ENCODE results near the gene WNK1.
A peak's percentile ranks its signal among the peaks of the same experiment; 100 is the strongest.
"Not testable (repeated sequence)": the region's sequence is repeated elsewhere in the genome, so short reads cannot be mapped to it uniquely, and the experiment has no call there.

Gene WNK1

DNA sequence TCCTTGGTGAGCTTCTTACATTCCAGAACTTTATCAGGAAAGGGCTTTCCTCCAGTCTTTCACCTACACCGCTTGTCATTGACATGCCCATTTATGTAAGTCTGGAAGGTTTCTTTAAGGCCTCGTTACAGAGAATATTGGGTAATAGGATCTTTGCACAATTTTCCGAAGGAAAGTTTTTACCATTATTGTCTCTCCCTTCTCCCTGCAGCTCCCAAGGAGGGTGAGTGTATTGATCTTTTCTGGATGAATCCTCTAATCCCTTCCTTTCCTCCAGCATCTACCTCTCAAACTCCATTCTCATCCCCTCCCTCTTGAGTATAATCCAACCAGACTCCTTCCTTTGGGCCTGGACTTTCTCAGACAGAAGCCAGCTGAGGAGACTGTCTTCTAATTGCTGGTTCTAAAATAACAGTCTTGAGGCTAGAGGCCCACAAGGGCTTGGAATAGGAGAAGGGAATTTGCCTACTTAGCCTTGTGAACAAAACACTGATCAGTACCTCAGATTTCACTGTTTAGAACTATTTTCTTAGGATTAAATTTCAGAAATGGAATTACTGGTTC lies 21.8 kb downstream of the WNK1 start:
- no peak for DNase-seq
- in situ Hi-C loops (cut with HindIII; ENCODE audit: low pct_ligation_motif_present, low pct_unique_long_range_greater_than_20kb, low sequenced_read_pairs), result no loop called here

- in situ Hi-C loops (cut with HindIII; ENCODE audit: low pct_ligation_motif_present, low pct_unique_long_range_greater_than_20kb, low sequenced_read_pairs); DNase-seq: not testable (repeated sequence)
Observed at GRCh38 chr12:775973-776771, 23.8 kb downstream of the WNK1 start.

DNA sequence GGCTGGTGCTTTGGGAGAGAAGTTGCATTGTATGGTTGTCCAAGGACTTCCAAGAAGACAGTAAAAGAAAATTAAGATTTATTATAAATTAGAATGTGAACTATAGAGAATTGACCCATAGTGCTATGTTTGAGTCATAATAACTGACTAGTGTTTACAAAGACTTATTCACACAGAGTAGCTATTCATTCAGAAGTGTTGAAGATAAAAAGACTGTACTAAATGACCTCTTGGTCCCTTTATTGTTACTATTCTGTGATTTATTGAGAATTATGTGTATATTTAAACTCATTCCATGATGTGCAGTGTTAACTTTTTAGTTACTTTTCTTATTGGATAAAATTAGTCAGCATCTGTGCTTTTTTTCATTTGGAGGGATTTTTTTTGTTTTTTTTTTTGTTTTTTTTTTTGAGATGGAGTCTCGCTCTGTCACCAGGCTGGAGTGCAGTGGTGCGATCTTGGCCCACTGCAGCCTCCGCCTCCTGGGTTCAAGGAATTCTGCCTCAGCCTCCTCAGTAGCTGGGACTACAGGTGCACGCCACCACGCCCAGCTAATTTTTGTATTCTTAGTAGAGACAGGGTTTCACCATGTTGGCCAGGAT lies 24.5 kb downstream of the WNK1 start:
- DNase-seq; in situ Hi-C loops (cut with HindIII; ENCODE audit: low pct_ligation_motif_present, low pct_unique_long_range_greater_than_20kb, low sequenced_read_pairs): not testable (repeated sequence)

GRCh38 chr12:777550-778047 lies 25.2 kb downstream of the WNK1 start:
- in situ Hi-C loops (cut with HindIII; ENCODE audit: low pct_ligation_motif_present, low pct_unique_long_range_greater_than_20kb, low sequenced_read_pairs), result no loop called here
- no peak for DNase-seq

GRCh38 chr12:778615-779014 lies 26.2 kb downstream of the WNK1 start:
- DNase-seq, result peak; percentile 27
- in situ Hi-C loops (cut with HindIII; ENCODE audit: low pct_ligation_motif_present, low pct_unique_long_range_greater_than_20kb, low sequenced_read_pairs), result no loop called here

GRCh38 chr12:779745-780734 lies 27.7 kb downstream of the WNK1 start:
- peak; percentile 89 for DNase-seq
- in situ Hi-C loops (cut with HindIII; ENCODE audit: low pct_ligation_motif_present, low pct_unique_long_range_greater_than_20kb, low sequenced_read_pairs), result no loop called here

GRCh38 chr12:780750-781379 lies 28.5 kb downstream of the WNK1 start:
- in situ Hi-C loops (cut with HindIII; ENCODE audit: low pct_ligation_motif_present, low pct_unique_long_range_greater_than_20kb, low sequenced_read_pairs), result no loop called here
- DNase-seq, result no peak

DNA sequence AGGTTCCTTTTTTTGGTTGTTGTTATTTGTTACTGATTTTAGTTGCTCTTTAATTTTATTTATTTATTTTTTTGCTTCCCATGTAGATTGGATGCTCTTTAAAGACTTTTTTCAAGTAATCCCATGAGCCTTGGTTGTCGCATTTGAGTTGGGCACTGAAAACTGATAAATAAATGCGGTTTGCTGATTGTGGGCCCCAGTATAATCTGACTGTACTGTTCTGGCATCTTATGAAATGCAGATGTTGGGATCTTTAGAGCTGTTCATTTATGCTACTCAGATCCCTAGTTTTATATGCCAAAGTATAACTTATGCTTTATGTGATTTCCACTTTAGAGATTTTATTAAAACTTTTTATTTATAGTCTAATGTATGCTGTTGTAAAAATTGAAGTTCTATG lies 33.3 kb downstream of the WNK1 start:
- no peak for DNase-seq
- in situ Hi-C loops (cut with HindIII; ENCODE audit: low pct_ligation_motif_present, low pct_unique_long_range_greater_than_20kb, low sequenced_read_pairs), result no loop called here

GRCh38 chr12:788288-788687 lies 35.9 kb downstream of the WNK1 start:
- in situ Hi-C loops (cut with HindIII; ENCODE audit: low pct_ligation_motif_present, low pct_unique_long_range_greater_than_20kb, low sequenced_read_pairs), result no loop called here

GRCh38 chr12:788762-789161 lies 36.4 kb downstream of the WNK1 start:
- in situ Hi-C loops (cut with HindIII; ENCODE audit: low pct_ligation_motif_present, low pct_unique_long_range_greater_than_20kb, low sequenced_read_pairs); DNase-seq: not testable (repeated sequence)

More at GRCh38 chr12:788288-788687, 35.9 kb downstream of the WNK1 start:
- no peak for DNase-seq

DNA sequence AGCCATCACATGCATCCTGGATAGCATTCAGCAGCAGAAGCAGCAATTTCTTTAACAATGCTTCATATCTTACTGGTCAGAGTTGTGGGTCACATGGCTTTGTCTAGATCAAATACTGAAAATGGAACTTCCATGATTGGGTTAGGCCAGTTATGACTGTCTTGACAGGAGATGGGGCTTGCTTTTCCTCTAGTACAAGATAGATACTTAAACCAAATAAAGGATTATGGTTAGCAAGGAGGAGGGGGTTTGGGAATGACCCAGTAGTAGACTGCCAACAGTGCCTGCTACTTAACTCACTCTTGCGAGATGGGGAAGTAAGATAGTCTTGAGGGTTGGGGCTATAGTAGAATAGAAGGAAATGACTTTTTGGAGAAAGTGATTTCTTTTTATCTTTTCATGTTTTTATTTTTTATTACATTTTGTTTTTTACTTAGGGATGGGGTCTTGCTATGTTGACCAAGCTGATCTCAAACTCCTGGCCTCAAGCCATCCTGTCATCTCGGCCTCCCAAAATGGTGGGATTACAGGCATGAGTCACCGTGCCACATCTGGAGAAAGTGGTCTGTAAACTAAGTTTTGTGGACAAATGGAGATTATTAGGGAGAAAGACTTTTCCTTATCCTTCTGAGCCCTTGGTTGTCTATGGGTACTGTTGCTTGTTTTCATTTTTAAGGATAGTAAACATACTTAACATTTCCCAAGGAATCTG lies 37.6 kb downstream of the WNK1 start:
- DNase-seq, result no peak
- in situ Hi-C loops (cut with HindIII; ENCODE audit: low pct_ligation_motif_present, low pct_unique_long_range_greater_than_20kb, low sequenced_read_pairs), result no loop called here

GRCh38 chr12:790608-791007 lies 38.2 kb downstream of the WNK1 start:
- DNase-seq, result no peak
- in situ Hi-C loops (cut with HindIII; ENCODE audit: low pct_ligation_motif_present, low pct_unique_long_range_greater_than_20kb, low sequenced_read_pairs), result no loop called here

DNA sequence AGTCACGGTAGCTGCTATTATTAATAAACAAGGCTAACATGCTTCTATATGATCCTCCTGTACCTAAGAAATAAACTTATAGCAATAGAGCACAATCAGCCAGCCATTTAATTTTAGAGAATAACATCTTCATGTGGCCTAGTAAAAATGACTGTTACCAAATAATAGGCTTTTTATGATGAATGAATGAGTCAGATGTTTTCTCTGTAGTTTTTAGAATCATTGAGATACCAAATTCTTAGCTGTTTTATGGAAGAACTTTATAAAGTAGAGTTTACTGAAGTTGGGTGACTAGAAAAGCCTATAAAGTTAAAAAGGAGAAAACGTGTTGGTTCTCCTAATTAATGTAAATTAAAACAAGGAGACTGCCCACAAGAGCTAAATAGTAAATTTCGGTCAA lies 40.7 kb downstream of the WNK1 start:
- in situ Hi-C loops (cut with HindIII; ENCODE audit: low pct_ligation_motif_present, low pct_unique_long_range_greater_than_20kb, low sequenced_read_pairs), result no loop called here
- DNase-seq, result no peak

- no peak for DNase-seq
- in situ Hi-C loops (cut with HindIII; ENCODE audit: low pct_ligation_motif_present, low pct_unique_long_range_greater_than_20kb, low sequenced_read_pairs), result no loop called here
Observed at GRCh38 chr12:793711-794110, 41.3 kb downstream of the WNK1 start.

DNA sequence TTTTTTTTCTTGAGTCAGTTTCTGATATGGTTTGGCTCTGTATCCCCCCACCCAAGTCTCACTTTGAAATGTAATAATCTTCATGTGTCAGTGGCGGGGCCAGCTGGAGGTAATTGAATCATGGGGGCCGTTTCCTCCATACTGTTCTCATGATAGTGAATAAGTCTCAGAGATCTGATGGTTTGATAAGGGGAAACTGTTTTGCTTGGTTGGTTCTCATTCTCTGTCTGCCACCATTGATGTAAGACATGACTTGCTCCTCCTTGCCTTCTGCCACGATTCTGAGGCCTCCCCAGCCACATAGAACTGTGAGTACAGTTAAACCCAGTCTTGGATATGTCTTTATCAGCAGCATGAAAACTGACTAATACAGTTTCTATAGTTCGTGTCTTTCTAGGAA lies 42.9 kb downstream of the WNK1 start:
- DNase-seq, result no peak
- in situ Hi-C loops (cut with HindIII; ENCODE audit: low pct_ligation_motif_present, low pct_unique_long_range_greater_than_20kb, low sequenced_read_pairs), result no loop called here

- no peak for DNase-seq
- in situ Hi-C loops (cut with HindIII; ENCODE audit: low pct_ligation_motif_present, low pct_unique_long_range_greater_than_20kb, low sequenced_read_pairs), result no loop called here
Observed at GRCh38 chr12:800401-800800, 48.0 kb downstream of the WNK1 start.

- no peak for DNase-seq
- in situ Hi-C loops (cut with HindIII; ENCODE audit: low pct_ligation_motif_present, low pct_unique_long_range_greater_than_20kb, low sequenced_read_pairs), result no loop called here
Observed at GRCh38 chr12:802242-803120, 50.1 kb downstream of the WNK1 start.

Measured in ACHN (cell line).